ENCODE data around the gene EDRF1. TPM values are rescaled to one million over a fixed set of nuclear protein-coding genes. Genes with fewer than 3 reads are reported as not detected.

The EDRF1 gene
- total and polyA plus RNA-seq, 2 of the 4 experiments (the other 2 are of a cell fraction): 17.0 to 24.9 TPM

DNA sequence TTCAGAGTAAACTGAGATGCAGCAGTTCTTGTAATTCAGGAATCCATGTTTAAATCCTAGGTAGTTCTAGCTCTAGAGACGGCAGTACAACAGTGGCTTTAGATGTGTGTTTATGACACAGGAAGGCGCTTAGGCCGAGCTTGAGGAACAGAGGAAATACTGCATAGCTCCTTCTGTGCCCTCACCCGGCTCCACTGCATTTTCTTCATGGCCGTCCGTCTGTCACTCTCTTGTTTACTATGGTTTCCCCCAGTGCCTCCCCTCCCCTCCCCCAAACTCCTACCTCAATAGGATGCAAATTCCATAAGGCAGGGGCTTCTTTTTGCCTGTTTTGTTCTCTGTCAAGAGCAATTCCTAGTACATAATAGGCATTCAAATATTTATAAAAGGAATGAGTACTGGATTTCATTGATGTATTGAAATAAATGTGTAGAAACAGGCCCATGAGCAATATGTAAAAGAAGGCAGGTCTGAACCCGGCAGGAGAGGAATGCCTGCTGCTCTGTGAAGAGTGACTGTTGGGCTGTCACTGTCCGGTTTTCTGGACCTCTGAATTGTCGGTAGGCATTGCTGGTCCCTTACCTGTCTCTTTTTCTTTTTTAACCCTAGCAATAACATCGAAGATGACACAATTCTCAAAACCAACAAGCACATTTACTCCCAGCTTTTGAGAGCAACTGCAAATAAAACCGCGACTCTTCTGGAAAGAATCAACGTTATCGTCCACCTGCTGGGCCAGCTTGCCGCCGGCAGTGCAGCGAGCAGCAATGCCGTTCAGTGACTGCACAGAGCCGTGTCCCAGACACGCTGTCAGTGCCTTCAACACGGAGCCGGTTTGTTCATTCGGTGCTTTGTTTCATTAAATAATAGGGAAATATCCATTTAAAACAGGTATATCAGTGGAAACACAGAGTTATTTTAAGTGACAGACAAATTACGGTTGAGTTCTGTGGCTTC is 43.5 kb downstream of the EDRF1 start:
- no peak overlapping the region for H3K27ac ChIP-seq (ENCODE audit: insufficient read depth, low read length)
- 93% methylated on average over 8 of the region's 24 CpGs; no CpG with 5 or more reads in 1 of the 2 experiments for whole genome bisulfite sequencing, 2 experiments (ENCODE audit: extremely low coverage in 2 of 2, insufficient read length in 1 of 2)
- H3K23ac ChIP-seq (ENCODE audit: low read depth, low read length): no peak overlapping the region
- no peak overlapping the region for H3K18ac ChIP-seq (ENCODE audit: low read depth, low read length)
- H3K4me3 ChIP-seq (ENCODE audit: insufficient read depth, low read depth, low read length): no peak overlapping the region
- H3K4me2 ChIP-seq (ENCODE audit: low read depth, low read length): no peak overlapping the region
- ChIA-PET CTCF (interaction anchor here (0.6 kb wide), 1 partner anchor 284 kb away, joined by 4 read pairs; no protein-coding TSS in a partner anchor), POLR2A (ENCODE audit: unreplicated experiment) (no interaction called here)
- DNase-seq (no peak), ATAC-seq (ENCODE audit: low read depth) (no peak)
- H3K14ac ChIP-seq (replicated peaks; ENCODE audit: low read depth, low read length): no peak overlapping the region
- H2AK5ac ChIP-seq (ENCODE audit: low read depth, low read length): no peak overlapping the region
- no peak overlapping the region for H2BK120ac ChIP-seq (ENCODE audit: low read depth, low read length)
- dilution Hi-C loops (cut with HindIII; ENCODE audit: low sequenced_read_pairs, unreplicated experiment): no loop called here
- peaks cover 5 to 10% of the 10 kb centered on the region in 2 experiments; a peak in 2 of 4 replicates for H3K79me1 ChIP-seq (ENCODE audit: low read depth in 1 of 2, low read length in 2 of 2)
- H2BK15ac ChIP-seq (ENCODE audit: low read depth, low read length): no peak overlapping the region
- no peaks in the 10 kb centered on the region for H3K9me3 ChIP-seq (ENCODE audit: control insufficient read depth, insufficient read depth, low read length)
- no peak overlapping the region for H2BK20ac ChIP-seq (ENCODE audit: low read depth, low read length)
- no peak overlapping the region for H3K56ac ChIP-seq (ENCODE audit: extremely low read depth, insufficient read depth, low read length)
- no peak overlapping the region for H4K5ac ChIP-seq (ENCODE audit: low read depth, low read length)
- no peaks in the 10 kb centered on the region for H4K20me1 ChIP-seq (ENCODE audit: insufficient read depth, low read length)
- no peak overlapping the region for H3K4ac ChIP-seq (ENCODE audit: low read depth, low read length)
- in situ Hi-C loops (cut with MboI; ENCODE audit: low sequenced_read_pairs): no loop called here
- no peak overlapping the region for H3K9ac ChIP-seq (ENCODE audit: low read depth, low read length)
- H4K8ac ChIP-seq (ENCODE audit: low read depth in 2 of 2, low read length in 2 of 2): no peak overlapping the region
- no peaks in the 10 kb centered on the region for H3K4me1 ChIP-seq (ENCODE audit: control insufficient read depth, insufficient read depth, low read length)
- BruUV-seq (replicated peaks): no TSS peak
- H2AFZ ChIP-seq (replicated peaks; ENCODE audit: low read length, poor library complexity): no peak overlapping the region
- H3K9me1 ChIP-seq (ENCODE audit: insufficient read depth, low read length): no peaks in the 10 kb centered on the region
- H3K36me3 ChIP-seq (ENCODE audit: control insufficient read depth, insufficient read depth, low read length): peaks cover 32% of the 10 kb centered on the region
- H4K91ac ChIP-seq (ENCODE audit: insufficient read depth, low read depth, low read length): no peak overlapping the region
- no peaks in the 10 kb centered on the region for H3K27me3 ChIP-seq (ENCODE audit: control insufficient read depth, insufficient read depth, low read length)
- intact Hi-C loops (cut with micrococcal nuclease): no loop called here
- H2BK5ac ChIP-seq (ENCODE audit: low read depth, low read length, poor library complexity, severe bottlenecking): no peak overlapping the region
- TF ChIP-seq POLR2A (IDR thresholded peaks at IDR 0.05; ENCODE audit: low read depth, low read length): no peak
- TF ChIP-seq, protein P1, sequence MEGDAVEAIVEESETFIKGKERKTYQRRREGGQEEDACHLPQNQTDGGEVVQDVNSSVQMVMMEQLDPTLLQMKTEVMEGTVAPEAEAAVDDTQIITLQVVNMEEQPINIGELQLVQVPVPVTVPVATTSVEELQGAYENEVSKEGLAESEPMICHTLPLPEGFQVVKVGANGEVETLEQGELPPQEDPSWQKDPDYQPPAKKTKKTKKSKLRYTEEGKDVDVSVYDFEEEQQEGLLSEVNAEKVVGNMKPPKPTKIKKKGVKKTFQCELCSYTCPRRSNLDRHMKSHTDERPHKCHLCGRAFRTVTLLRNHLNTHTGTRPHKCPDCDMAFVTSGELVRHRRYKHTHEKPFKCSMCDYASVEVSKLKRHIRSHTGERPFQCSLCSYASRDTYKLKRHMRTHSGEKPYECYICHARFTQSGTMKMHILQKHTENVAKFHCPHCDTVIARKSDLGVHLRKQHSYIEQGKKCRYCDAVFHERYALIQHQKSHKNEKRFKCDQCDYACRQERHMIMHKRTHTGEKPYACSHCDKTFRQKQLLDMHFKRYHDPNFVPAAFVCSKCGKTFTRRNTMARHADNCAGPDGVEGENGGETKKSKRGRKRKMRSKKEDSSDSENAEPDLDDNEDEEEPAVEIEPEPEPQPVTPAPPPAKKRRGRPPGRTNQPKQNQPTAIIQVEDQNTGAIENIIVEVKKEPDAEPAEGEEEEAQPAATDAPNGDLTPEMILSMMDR (conservative IDR thresholded peaks at IDR 0.05; ENCODE audit: low read depth, low read length): no peak
- TF ChIP-seq MAFK (IDR thresholded peaks at IDR 0.05; ENCODE audit: low read depth, low read length): no peak
- no peak for TF ChIP-seq MAZ (IDR thresholded peaks at IDR 0.05; ENCODE audit: borderline replicate concordance, low read depth, low read length)
- TF ChIP-seq BHLHE40 (IDR thresholded peaks at IDR 0.05; ENCODE audit: low read depth, low read length): no peak
- TF ChIP-seq SMC3 (IDR thresholded peaks at IDR 0.05; ENCODE audit: low read depth, low read length): no peak
- no peak for TF ChIP-seq MXI1 (IDR thresholded peaks at IDR 0.05; ENCODE audit: borderline replicate concordance, low read depth, low read length)
- TF ChIP-seq NFE2L2 (IDR thresholded peaks at IDR 0.05; ENCODE audit: low read depth, low read length): no peak
- TF ChIP-seq, protein P2, sequence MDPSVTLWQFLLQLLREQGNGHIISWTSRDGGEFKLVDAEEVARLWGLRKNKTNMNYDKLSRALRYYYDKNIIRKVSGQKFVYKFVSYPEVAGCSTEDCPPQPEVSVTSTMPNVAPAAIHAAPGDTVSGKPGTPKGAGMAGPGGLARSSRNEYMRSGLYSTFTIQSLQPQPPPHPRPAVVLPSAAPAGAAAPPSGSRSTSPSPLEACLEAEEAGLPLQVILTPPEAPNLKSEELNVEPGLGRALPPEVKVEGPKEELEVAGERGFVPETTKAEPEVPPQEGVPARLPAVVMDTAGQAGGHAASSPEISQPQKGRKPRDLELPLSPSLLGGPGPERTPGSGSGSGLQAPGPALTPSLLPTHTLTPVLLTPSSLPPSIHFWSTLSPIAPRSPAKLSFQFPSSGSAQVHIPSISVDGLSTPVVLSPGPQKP (IDR thresholded peaks at IDR 0.05; ENCODE audit: borderline replicate concordance, low read depth, low read length): no peak
- TF ChIP-seq CHD1 (IDR thresholded peaks at IDR 0.05; ENCODE audit: low read depth, low read length): no peak
- TF ChIP-seq, protein P3, sequence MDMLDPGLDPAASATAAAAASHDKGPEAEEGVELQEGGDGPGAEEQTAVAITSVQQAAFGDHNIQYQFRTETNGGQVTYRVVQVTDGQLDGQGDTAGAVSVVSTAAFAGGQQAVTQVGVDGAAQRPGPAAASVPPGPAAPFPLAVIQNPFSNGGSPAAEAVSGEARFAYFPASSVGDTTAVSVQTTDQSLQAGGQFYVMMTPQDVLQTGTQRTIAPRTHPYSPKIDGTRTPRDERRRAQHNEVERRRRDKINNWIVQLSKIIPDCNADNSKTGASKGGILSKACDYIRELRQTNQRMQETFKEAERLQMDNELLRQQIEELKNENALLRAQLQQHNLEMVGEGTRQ (IDR thresholded peaks at IDR 0.05; ENCODE audit: low read depth, low read length): no peak
- no peak for TF ChIP-seq RFX5 (IDR thresholded peaks at IDR 0.05; ENCODE audit: low read depth, low read length)
- no peak overlapping the region for H2AK9ac ChIP-seq (replicated peaks; ENCODE audit: low read depth, low read length, poor library complexity)

All from IMR-90 (cell line).